Loucy (cell line): ENCODE results near the gene TAF13.

ENCODE experiments used
- H2AFZ ChIP-seq: fragments of 200-600 bp; sonication (generic); 2 replicates; pipeline ENCODE4 v1.6.0; 2016; ENCODE audit warnings: antibody characterized with exemption, mild to moderate bottlenecking, low read length, moderate library complexity
- H3F3A ChIP-seq: fragments of 200-600 bp; 2 replicates; pipeline ENCODE4 v1.6.0; 2016; ENCODE audit warnings: antibody characterized with exemption, low read depth, mild to moderate bottlenecking
- H3K27me3 ChIP-seq: fragments of 200-600 bp; sonication (generic); 2 replicates; pipeline ENCODE4 v1.6.1; 2014; ENCODE audit warnings: low read length, mild to moderate bottlenecking; ENCODE audit not compliant: insufficient read depth, poor library complexity, severe bottlenecking
- H3K36me3 ChIP-seq: fragments of 200-600 bp; sonication (generic); 2 replicates; pipeline ENCODE4 v1.6.1; 2016; ENCODE audit warnings: low read length; ENCODE audit not compliant: insufficient read depth
- H3K4me1 ChIP-seq: fragments of 200-600 bp; sonication (generic); 2 replicates; pipeline ENCODE4 v1.5.1; 2014; ENCODE audit warnings: low read length, mild to moderate bottlenecking; ENCODE audit not compliant: insufficient read depth, poor library complexity, severe bottlenecking
- H3K4me2 ChIP-seq: fragments of 200-600 bp; sonication (generic); 2 replicates; pipeline ENCODE4 v1.6.0; 2014; ENCODE audit warnings: antibody characterized with exemption, low read length, low read depth, mild to moderate bottlenecking; ENCODE audit not compliant: poor library complexity, severe bottlenecking
- H3K4me3 ChIP-seq: fragments of 200-600 bp; sonication (generic); 2 replicates; pipeline ENCODE4 v1.5.1; 2014; ENCODE audit warnings: low read length, mild to moderate bottlenecking, mixed read lengths; ENCODE audit not compliant: poor library complexity, severe bottlenecking
- H3K79me2 ChIP-seq: fragments of 200-600 bp; sonication (generic); 2 replicates; pipeline ENCODE4 v1.6.1; 2014; ENCODE audit warnings: low read length; ENCODE audit not compliant: insufficient read depth
- H3K9ac ChIP-seq: fragments of 200-600 bp; sonication (generic); 2 replicates; pipeline ENCODE4 v1.6.0; 2014; ENCODE audit warnings: mild to moderate bottlenecking, low read depth, low read length, moderate library complexity; ENCODE audit not compliant: poor library complexity, severe bottlenecking
- H3K9me2 ChIP-seq: fragments of 200-600 bp; sonication (generic); replicated peaks from 2 replicates; pipeline ENCODE4 v1.6.1; 2016; ENCODE audit warnings: low read depth, low read length, mixed read lengths
- H3K9me3 ChIP-seq: fragments of 200-600 bp; sonication (generic); 2 replicates; pipeline ENCODE4 v1.6.1; 2014; ENCODE audit warnings: mild to moderate bottlenecking, antibody characterized with exemption, low read length, low read depth; ENCODE audit not compliant: insufficient read depth
- H4K20me1 ChIP-seq: fragments of 200-600 bp; sonication (generic); 2 replicates; pipeline ENCODE4 v1.6.0; 2014; ENCODE audit warnings: antibody characterized with exemption, low read length, mild to moderate bottlenecking; ENCODE audit not compliant: insufficient read depth, poor library complexity, severe bottlenecking
- CTCF ChIP-seq: fragments of 200-600 bp; sonication (generic); conservative IDR thresholded peaks from 2 replicates; pipeline ENCODE4 v1.5.1; 2014; ENCODE audit warnings: mild to moderate bottlenecking, antibody characterized with exemption, low read length
- EZH2phosphoT487 ChIP-seq: fragments of 200-600 bp; IDR thresholded peaks from 2 replicates; pipeline ENCODE4 v1.6.1; 2018; ENCODE audit warnings: antibody characterized with exemption, mild to moderate bottlenecking, moderate library complexity, borderline replicate concordance

Gene TAF13

GRCh38 chr1:109045595-109045994 is 30.2 kb downstream of the TAF13 start:
- Histone ChIP-seq H3K9me3 (no peaks in the 10 kb centered on the region), H3K27me3 (no peaks in the 10 kb centered on the region), H2AFZ (no peak overlapping the region), H3K4me1 (peaks cover 10% of the 10 kb centered on the region), H3K4me3 (no peak overlapping the region), H3K9me2 (no peaks in the 10 kb centered on the region), H3K36me3 (no peaks in the 10 kb centered on the region), H4K20me1 (peaks cover 3% of the 10 kb centered on the region), H3F3A (no peaks in the 10 kb centered on the region), H3K4me2 (no peak overlapping the region), H3K79me2 (peaks cover 3% of the 10 kb centered on the region), H3K9ac (no peak overlapping the region)
- TF ChIP-seq CTCF (no peak), EZH2phosphoT487 (no peak)

GRCh38 chr1:109041621-109042468 is 34.0 kb downstream of the TAF13 start, which contains the start of gene WDR47:
Gene WDR47, minus strand, starts transcription at chr1:109042102. Its CDS starts 18,590 bp downstream, at chr1:109023512.
- Histone ChIP-seq H4K20me1 (peaks cover 3% of the 10 kb centered on the region), H3K9ac (peak within 1 kb of the TSS; percentile 78), H3K9me3 (no peaks in the 10 kb centered on the region), H3K9me2 (no peaks in the 10 kb centered on the region), H3K4me3 (peak within 1 kb of the TSS; percentile 91), H2AFZ (peak within 1 kb of the TSS; percentile 100), H3F3A (no peaks in the 10 kb centered on the region), H3K27me3 (no peaks in the 10 kb centered on the region), H3K4me1 (peaks cover 18% of the 10 kb centered on the region), H3K36me3 (no peaks in the 10 kb centered on the region), H3K79me2 (peaks cover 17% of the 10 kb centered on the region), H3K4me2 (peak within 1 kb of the TSS; percentile 96)
- TF ChIP-seq EZH2phosphoT487 (no peak), CTCF (no peak)

GRCh38 chr1:109040989-109041620 is 34.7 kb downstream of the TAF13 start:
- no peaks in the 10 kb centered on the region for H3K9me3 ChIP-seq
- H2AFZ ChIP-seq = peak overlapping the region; percentile 87
- peaks cover 20% of the 10 kb centered on the region for H3K79me2 ChIP-seq
- H4K20me1 ChIP-seq = peaks cover 3% of the 10 kb centered on the region
- peak overlapping the region; percentile 91 for H3K4me3 ChIP-seq
- H3K4me2 ChIP-seq = peak overlapping the region; percentile 92
- H3K36me3 ChIP-seq = no peaks in the 10 kb centered on the region
- H3K9me2 ChIP-seq = no peaks in the 10 kb centered on the region
- H3K27me3 ChIP-seq = no peaks in the 10 kb centered on the region
- TF ChIP-seq CTCF = no peak
- TF ChIP-seq EZH2phosphoT487 = no peak
- H3K4me1 ChIP-seq = peaks cover 18% of the 10 kb centered on the region
- H3K9ac ChIP-seq = peak overlapping the region; percentile 78
- H3F3A ChIP-seq = no peaks in the 10 kb centered on the region
